H7 (cell line): ENCODE results near the gene FRRS1. TPM values are rescaled to one million over a fixed set of nuclear protein-coding genes. Genes with fewer than 3 reads are reported as not detected.

Experiments used
- DNase-seq: peaks from one replicate; pipeline ENCODE4 v3.0.0; 2012
- H3K27me3 ChIP-seq: 2 replicates; pipeline ENCODE4 v1.6.0; 2011; ENCODE audit warnings: mild to moderate bottlenecking, low read length; ENCODE audit not compliant: control insufficient read depth, insufficient read depth
- H3K36me3 ChIP-seq: replicated peaks from 2 replicates; pipeline ENCODE4 v1.5.1; 2011; ENCODE audit warnings: low read length; ENCODE audit not compliant: control insufficient read depth, insufficient read depth
- H3K4me3 ChIP-seq: 2 replicates; pipeline ENCODE4 v1.5.1; 2011; ENCODE audit warnings: low read depth, mild to moderate bottlenecking, control low read depth, low read length, moderate library complexity; ENCODE audit not compliant: insufficient read depth
- total RNA-seq: library from RNA; depleted of rRNA; stranded (reverse); fragments of >200 nt; shearing (Covaris generic); gene quantifications from 2 replicates; pipeline ENCODE4 v1.2.3, GENCODE V29; 2014

FRRS1 gene
- total RNA-seq, 1 experiment from 2014 or later, result 9.1 TPM

- H3K4me3 ChIP-seq, result no peak overlapping the region
- H3K27me3 ChIP-seq, result no peaks in the 10 kb centered on the region
- DNase-seq, result peak; percentile 50
- H3K36me3 ChIP-seq, result no peaks in the 10 kb centered on the region
Observed at GRCh38 chr1:99728494-99729235, 37.8 kb downstream of the FRRS1 start.

DNA sequence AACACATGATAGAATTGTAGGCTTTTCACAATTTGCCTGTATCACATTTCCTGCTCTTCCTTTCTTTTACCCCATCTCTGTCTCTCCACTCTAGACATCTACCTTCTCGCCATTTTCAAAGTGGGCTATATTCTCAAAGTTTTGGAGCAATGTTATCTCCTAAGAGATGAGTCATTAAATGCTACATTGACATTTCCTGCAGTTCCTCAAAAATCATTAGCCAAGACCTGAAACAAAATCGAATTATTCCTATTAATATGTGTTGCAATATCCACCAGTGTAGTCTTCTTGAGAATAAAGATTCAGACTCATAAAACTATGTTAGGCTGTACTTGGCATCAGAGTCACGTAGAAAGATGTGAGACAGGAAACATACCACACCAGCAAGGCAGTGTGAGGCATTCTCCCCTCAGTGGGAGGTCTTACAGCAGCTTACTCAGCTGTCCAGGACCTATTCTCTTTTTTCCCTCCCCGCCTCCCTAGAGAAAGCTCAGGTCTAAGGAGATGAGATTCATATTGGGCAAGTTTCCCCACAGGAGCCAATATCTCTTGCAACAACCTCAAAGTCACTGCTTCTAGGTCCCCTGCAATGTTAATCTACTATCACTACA is 38.8 kb downstream of the FRRS1 start:
- DNase-seq, result peak; percentile 39
- H3K36me3 ChIP-seq, result no peaks in the 10 kb centered on the region
- H3K4me3 ChIP-seq, result no peak overlapping the region
- no peaks in the 10 kb centered on the region for H3K27me3 ChIP-seq

DNA sequence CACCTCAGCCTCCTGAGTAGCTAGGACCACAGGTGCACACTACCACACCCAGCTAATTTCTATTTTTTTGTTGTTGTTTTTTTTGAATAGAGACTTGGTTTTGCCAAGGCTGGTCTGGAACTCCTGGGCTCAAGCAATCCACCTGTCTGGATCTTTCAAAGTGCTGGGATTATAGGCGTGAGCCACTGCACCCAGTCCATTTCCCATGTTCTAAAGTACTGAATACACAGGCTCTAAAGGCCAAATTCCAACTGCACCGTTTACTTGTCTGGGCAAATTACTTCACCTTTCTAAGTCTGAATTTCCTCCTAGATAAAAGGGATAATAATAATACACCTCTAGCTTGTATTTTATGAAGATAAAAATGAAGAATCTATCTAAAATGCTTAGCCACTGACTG is 39.6 kb downstream of the FRRS1 start:
- Histone ChIP-seq H3K4me3 (no peak overlapping the region), H3K36me3 (no peaks in the 10 kb centered on the region), H3K27me3 (no peaks in the 10 kb centered on the region)
- DNase-seq, result no peak

GRCh38 chr1:99726407-99726806 is 40.0 kb downstream of the FRRS1 start:
- Histone ChIP-seq H3K27me3 (no peaks in the 10 kb centered on the region), H3K36me3 (no peaks in the 10 kb centered on the region), H3K4me3 (no peak overlapping the region)
- no peak for DNase-seq

DNA sequence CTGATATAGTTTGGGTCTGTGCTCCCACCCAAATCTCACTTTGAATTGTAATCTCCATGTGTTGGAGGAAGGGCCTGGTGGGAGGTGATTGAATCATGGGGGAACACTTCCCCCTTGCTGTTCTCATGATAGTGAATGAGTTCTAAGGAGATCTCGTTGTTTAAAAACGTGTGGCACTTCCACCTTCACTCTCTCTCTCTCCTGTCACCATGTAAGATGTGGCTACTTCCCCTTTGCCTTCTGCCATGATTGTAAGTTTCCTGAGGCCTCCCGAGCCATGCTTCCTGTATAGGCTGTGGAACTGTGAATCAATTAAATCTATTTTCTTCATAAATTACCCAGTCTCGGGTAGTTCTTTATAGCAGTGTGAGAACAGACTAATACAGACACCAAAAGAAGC is 40.4 kb downstream of the FRRS1 start:
- DNase-seq, result no peak
- Histone ChIP-seq H3K4me3 (no peak overlapping the region), H3K36me3 (no peaks in the 10 kb centered on the region), H3K27me3 (no peaks in the 10 kb centered on the region)

GRCh38 chr1:99723251-99723650 is 43.2 kb downstream of the FRRS1 start:
- Histone ChIP-seq H3K27me3 (no peaks in the 10 kb centered on the region), H3K4me3 (no peak overlapping the region), H3K36me3 (no peaks in the 10 kb centered on the region)
- no peak for DNase-seq

GRCh38 chr1:99717005-99717404 is 49.4 kb downstream of the FRRS1 start:
- Histone ChIP-seq H3K27me3 (no peaks in the 10 kb centered on the region), H3K36me3 (no peaks in the 10 kb centered on the region), H3K4me3 (no peak overlapping the region)
- no peak for DNase-seq

DNA sequence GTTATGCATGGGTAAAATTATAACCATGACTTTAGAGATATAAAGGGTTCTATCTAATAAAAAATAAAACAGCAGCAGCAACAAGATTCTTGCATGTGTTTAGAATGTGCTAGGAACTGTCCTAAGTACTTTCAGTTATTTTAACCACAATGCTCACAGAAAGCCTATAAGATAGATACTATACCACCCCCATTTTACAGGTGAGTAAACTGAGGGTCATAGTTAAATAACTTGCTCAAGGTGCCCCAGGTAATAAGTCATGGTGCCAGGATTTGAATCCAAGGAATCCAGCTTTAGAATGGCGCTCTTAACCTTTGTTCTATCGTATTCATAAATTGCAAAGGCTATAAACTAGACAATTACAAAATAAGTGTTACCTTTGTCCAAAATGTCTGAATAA is 53.4 kb downstream of the FRRS1 start:
- H3K4me3 ChIP-seq, result no peak overlapping the region
- DNase-seq, result no peak
- no peaks in the 10 kb centered on the region for H3K27me3 ChIP-seq
- no peaks in the 10 kb centered on the region for H3K36me3 ChIP-seq

DNA sequence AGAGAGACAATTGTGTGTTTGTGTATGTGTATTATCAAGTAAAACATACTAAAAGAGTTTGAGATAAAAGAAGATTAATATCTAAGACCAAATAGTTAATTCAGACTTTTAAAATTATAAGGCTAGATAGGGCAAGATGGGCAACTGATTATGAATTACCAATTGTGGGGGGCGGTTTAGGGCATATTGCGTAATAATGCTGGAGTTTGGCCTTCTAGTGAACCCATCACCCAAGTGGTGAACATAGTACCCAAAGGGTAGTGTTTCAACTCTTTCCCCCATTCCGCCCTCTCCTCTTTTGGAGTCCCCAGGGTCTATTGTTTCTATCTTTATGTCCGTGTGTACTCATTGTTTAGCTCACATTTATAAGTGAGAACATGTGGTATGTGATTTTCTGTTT is 55.4 kb downstream of the FRRS1 start:
- no peaks in the 10 kb centered on the region for H3K27me3 ChIP-seq
- H3K36me3 ChIP-seq, result no peaks in the 10 kb centered on the region

DNA sequence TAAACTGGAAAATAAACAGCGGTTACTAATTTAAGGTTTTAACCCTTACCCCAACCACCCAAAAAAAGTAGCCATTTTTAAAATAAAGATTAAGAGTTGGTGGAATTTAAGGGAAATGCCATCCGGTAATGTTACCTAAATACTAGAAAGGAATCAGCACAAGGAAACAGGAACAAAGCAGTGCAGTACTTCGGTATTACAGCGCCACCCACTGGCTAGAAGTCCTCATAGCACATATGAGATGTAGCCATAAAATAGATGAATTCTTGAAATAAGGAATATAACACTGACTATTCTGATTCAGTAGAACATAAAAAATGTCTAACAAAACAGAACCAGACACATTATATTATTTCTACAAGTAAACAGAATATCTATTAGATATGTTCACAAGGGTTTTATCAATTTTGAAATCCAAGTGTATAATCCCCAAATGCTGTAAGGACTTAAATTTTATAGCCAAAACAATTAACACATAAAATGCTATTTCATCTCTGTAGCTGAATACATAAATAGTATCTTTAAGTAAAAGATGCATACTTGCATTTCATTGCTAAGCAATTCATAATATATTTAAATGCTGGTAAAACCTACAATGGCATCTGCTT is 58.8 kb downstream of the FRRS1 start:
- Histone ChIP-seq H3K27me3 (no peaks in the 10 kb centered on the region), H3K36me3 (no peaks in the 10 kb centered on the region), H3K4me3 (no peak overlapping the region)
- peak; percentile 52 for DNase-seq

More for the DNA sequence above, 55.4 kb downstream of the FRRS1 start:
- DNase-seq, result no peak
- no peak overlapping the region for H3K4me3 ChIP-seq

DNA sequence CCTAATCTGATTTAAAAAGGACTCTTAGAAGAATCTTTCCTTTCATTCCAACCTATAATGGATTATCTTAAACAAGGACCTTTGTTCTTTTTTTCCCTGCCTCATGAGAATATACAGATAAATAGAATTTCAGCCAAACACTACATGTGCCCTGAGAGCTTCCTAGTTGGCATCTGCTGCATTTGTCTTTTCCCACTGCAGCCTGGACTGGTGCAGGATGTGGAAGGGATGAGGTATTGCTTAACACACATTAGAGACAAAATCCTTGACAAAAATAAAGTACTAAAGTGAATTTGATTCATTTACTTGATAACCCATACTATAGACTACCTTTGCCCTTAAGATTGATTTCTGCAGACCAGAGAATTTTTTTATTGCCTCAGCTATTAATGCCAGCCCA is 61.0 kb downstream of the FRRS1 start:
- H3K27me3 ChIP-seq, result no peaks in the 10 kb centered on the region
- H3K36me3 ChIP-seq, result no peaks in the 10 kb centered on the region
- H3K4me3 ChIP-seq, result no peak overlapping the region
- no peak for DNase-seq

DNA sequence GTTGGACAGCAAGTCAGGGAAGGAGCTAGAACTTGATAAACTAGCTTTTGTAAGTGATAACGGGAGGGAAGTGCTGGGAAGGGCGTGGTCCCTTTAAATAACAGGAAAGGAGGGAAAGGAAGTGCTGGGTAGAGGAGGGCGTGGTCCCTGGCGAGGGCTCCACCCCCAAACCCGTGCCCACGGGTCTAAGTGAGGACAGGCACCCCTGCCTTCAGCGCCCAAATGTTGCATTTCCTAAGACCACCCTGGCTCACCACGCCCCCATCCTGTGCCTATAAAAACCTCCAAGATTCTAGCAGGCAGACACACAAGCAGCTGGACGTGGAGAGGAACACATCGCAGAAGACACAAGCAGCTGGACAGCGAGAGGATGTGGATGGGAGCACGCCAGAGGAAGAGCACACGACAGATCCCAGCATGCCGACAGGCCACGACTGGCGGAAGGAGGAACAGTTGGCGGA is 62.0 kb downstream of the FRRS1 start:
- no peaks in the 10 kb centered on the region for H3K27me3 ChIP-seq
- no peaks in the 10 kb centered on the region for H3K36me3 ChIP-seq
- DNase-seq, result no peak
- peak overlapping the region; percentile 21; the same call in 1 of the 2 replicates for H3K4me3 ChIP-seq

GRCh38 chr1:99702221-99702620 is 64.2 kb downstream of the FRRS1 start:
- Histone ChIP-seq H3K4me3 (no peak overlapping the region), H3K36me3 (no peaks in the 10 kb centered on the region), H3K27me3 (no peaks in the 10 kb centered on the region)
- DNase-seq, result no peak

GRCh38 chr1:99700020-99700419 is 66.4 kb downstream of the FRRS1 start:
- no peaks in the 10 kb centered on the region for H3K36me3 ChIP-seq
- no peak overlapping the region for H3K4me3 ChIP-seq
- no peaks in the 10 kb centered on the region for H3K27me3 ChIP-seq
- no peak for DNase-seq

GRCh38 chr1:99697580-99697979 is 68.9 kb downstream of the FRRS1 start:
- DNase-seq, result no peak
- H3K27me3 ChIP-seq, result no peaks in the 10 kb centered on the region
- H3K36me3 ChIP-seq, result no peaks in the 10 kb centered on the region
- no peak overlapping the region for H3K4me3 ChIP-seq
